ENCODE measurements around the gene PEX11G.

The PEX11G gene

DNA sequence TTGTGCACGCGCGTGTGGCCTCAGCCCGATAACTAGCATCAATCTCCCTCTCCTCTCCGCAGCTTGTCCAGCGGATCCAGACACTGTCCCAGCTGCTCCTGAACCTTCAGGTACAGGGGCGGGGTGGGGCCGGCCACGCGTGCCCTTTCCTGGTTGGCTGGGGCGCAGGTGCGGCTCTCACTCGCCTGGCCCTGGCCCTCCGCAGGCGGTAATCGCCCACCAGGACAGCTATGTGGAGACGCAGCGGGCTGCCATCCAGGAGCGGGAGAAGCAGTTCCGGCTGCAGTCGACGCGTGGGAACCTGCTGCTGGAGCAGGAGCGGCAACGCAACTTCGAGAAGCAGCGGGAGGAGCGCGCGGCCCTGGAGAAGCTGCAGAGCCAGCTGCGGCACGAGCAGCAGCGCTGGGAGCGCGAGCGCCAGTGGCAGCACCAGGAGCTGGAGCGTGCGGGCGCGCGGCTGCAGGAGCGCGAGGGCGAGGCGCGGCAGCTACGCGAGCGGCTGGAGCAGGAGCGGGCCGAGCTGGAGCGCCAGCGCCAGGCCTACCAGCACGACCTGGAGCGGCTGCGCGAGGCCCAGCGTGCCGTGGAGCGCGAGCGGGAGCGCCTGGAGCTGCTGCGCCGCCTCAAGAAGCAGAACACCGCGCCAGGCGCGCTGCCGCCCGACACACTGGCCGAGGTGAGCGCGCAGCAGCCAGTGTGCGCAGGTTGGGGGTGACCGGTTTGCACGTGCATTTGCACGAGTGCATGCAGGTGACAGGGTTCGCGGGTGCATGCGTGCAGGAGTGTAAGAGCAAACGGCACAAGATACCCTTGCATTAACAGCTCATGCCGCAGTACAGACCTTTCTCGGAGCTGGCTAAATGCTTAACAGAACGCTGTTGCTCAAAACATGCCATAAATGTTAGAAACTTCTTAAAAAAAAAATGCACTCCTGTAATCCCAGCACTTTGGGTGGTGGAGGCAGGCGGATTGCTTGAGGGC is 21.5 kb downstream of the PEX11G start:
- Histone ChIP-seq H3K9me3 (ENCODE audit: control insufficient read depth, low read length) (no peaks in the 10 kb centered on the region), H3K36me3 (ENCODE audit: control insufficient read depth, insufficient read depth, low read length) (peaks cover 8% of the 10 kb centered on the region), H3K4me1 (ENCODE audit: control insufficient read depth, insufficient read depth, low read length) (no peaks in the 10 kb centered on the region), H3K27me3 (ENCODE audit: control insufficient read depth, insufficient read depth, low read length, poor library complexity, severe bottlenecking) (no peaks in the 10 kb centered on the region), H3K27ac (ENCODE audit: insufficient read depth, low read depth, low read length, poor library complexity, severe bottlenecking) (no peak overlapping the region), H3K4me3 (ENCODE audit: insufficient read depth, low read depth, low read length) (no peak overlapping the region)
- WGBS, 2 experiments = 96 to 97% methylated on average over 86 of the region's 86 CpGs

DNA sequence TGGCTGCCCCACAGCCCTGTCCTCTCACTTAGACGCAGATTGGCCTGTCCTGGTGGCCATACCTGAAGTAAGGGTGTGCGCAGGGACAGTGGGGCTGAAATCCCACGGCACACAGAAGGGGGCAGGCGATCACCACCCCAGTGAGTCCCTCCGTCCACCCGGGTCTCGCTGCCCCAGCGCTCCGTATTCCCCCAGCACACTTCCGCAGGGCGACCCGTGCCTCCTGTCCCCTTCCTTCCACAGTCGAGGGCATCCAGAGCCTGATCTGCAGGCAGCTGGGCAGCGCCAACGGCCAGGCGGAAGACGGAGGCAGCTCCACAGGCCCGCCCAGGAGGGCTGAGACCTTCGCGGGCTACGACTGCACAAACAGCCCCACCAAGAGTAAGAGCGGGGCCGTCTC is 25.3 kb downstream of the PEX11G start:
- H3K27ac ChIP-seq (ENCODE audit: insufficient read depth, low read depth, low read length, poor library complexity, severe bottlenecking) = no peak overlapping the region
- no peaks in the 10 kb centered on the region for H3K27me3 ChIP-seq (ENCODE audit: control insufficient read depth, insufficient read depth, low read length, poor library complexity, severe bottlenecking)
- no peaks in the 10 kb centered on the region for H3K4me1 ChIP-seq (ENCODE audit: control insufficient read depth, insufficient read depth, low read length)
- H3K36me3 ChIP-seq (ENCODE audit: control insufficient read depth, insufficient read depth, low read length) = peaks cover 20% of the 10 kb centered on the region
- no peak overlapping the region for H3K4me3 ChIP-seq (ENCODE audit: insufficient read depth, low read depth, low read length)
- WGBS, 2 experiments = 96 to 97% methylated on average over 23 of the region's 23 CpGs
- no peaks in the 10 kb centered on the region for H3K9me3 ChIP-seq (ENCODE audit: control insufficient read depth, low read length)

DNA sequence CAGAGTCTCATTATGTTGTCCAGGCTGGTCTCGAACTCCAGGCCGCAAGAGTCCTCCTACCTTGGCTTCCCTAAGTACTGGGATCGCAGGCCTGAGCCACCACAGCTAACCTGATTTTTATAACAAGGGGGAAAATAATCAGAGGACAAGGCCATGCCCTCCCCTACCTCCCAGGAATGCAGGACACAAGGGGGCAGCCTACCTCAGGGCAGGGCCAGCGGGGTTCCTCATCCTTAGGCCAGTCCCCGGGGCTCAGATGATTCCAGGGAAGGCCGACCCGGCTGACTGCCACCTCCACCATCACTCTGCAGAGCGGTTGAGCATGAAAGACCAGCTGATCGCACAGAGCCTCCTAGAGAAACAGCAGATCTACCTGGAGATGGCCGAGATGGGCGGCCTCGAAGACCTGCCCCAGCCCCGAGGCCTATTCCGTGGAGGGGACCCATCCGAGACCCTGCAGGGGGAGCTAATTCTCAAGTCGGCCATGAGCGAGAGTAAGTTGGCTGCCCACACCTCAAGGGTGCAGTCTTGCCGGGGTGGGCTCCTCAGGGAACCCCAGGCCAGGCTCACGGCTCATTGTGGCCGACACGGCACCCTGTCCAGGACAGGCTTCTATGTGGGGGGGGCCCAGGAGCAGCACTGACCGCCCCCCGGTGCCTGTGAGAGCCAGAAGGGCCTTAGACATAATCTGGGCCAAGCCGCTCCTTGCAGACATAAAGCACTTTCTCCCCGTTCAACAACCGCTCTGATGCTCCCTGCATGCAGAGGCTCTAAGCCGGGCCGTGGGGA is 26.8 kb downstream of the PEX11G start:
- H3K27me3 ChIP-seq (ENCODE audit: control insufficient read depth, insufficient read depth, low read length, poor library complexity, severe bottlenecking) = no peaks in the 10 kb centered on the region
- no peaks in the 10 kb centered on the region for H3K4me1 ChIP-seq (ENCODE audit: control insufficient read depth, insufficient read depth, low read length)
- H3K36me3 ChIP-seq (ENCODE audit: control insufficient read depth, insufficient read depth, low read length) = peaks cover 18% of the 10 kb centered on the region
- H3K27ac ChIP-seq (ENCODE audit: insufficient read depth, low read depth, low read length, poor library complexity, severe bottlenecking) = no peak overlapping the region
- H3K4me3 ChIP-seq (ENCODE audit: insufficient read depth, low read depth, low read length) = no peak overlapping the region
- WGBS, 2 experiments = 90% methylated on average over 28 of the region's 28 CpGs
- H3K9me3 ChIP-seq (ENCODE audit: control insufficient read depth, low read length) = no peaks in the 10 kb centered on the region

DNA sequence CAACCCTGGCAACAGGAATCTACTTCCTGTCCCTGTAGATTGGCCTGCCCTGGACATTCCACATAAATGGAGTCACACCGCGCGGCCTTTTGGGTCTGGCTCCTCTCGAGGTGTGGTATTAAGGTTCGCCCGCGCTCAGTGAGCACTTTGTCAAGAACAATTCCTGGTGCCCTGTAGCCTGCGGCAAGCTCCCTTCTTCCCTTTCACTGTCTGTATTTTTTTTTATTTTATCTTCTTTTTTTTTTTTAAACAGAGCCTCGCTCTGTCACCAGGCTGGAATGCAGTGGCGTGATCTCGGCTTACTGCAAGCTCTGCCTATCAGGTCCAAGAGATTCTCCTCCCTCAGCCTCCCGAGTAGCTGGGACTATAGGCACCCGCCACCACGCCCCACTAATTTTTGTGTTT is 28.3 kb downstream of the PEX11G start:
- H3K36me3 ChIP-seq (ENCODE audit: control insufficient read depth, insufficient read depth, low read length) = peaks cover 17% of the 10 kb centered on the region
- H3K4me1 ChIP-seq (ENCODE audit: control insufficient read depth, insufficient read depth, low read length) = no peaks in the 10 kb centered on the region
- WGBS, 2 experiments = 88 to 89% methylated on average over 14 of the region's 14 CpGs

DNA sequence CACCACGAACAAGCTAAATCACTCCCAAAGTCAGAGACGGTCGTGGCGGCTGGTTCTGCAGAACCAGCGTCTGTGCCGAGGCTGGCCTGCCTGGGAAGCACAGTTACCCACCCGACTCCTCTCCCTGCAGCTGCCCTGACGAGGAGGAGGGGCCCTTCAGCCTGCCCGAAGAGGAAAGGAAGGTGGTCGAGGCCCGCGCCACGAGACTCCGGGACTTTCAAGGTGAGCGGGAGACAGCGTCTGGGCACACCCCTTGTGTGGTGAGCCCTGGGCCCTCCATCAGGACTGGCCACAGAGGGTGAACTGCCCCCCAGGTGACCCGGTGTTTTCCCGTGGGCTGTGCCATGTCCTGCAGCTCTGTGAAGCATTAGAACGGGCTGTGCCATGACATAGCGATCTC is 29.1 kb downstream of the PEX11G start:
- H3K4me3 ChIP-seq (ENCODE audit: insufficient read depth, low read depth, low read length) = no peak overlapping the region
- peaks cover 18% of the 10 kb centered on the region for H3K36me3 ChIP-seq (ENCODE audit: control insufficient read depth, insufficient read depth, low read length)
- 95 to 97% methylated on average over 20 of the region's 20 CpGs for WGBS, 2 experiments
- H3K9me3 ChIP-seq (ENCODE audit: control insufficient read depth, low read length) = no peaks in the 10 kb centered on the region
- H3K27ac ChIP-seq (ENCODE audit: insufficient read depth, low read depth, low read length, poor library complexity, severe bottlenecking) = no peak overlapping the region
- H3K27me3 ChIP-seq (ENCODE audit: control insufficient read depth, insufficient read depth, low read length, poor library complexity, severe bottlenecking) = no peaks in the 10 kb centered on the region
- H3K4me1 ChIP-seq (ENCODE audit: control insufficient read depth, insufficient read depth, low read length) = no peaks in the 10 kb centered on the region

More for the DNA sequence above, 28.3 kb downstream of the PEX11G start:
- Histone ChIP-seq H3K27me3 (ENCODE audit: control insufficient read depth, insufficient read depth, low read length, poor library complexity, severe bottlenecking) (no peaks in the 10 kb centered on the region), H3K9me3 (ENCODE audit: control insufficient read depth, low read length) (no peaks in the 10 kb centered on the region), H3K4me3 (ENCODE audit: insufficient read depth, low read depth, low read length) (no peak overlapping the region), H3K27ac (ENCODE audit: insufficient read depth, low read depth, low read length, poor library complexity, severe bottlenecking) (no peak overlapping the region)

DNA sequence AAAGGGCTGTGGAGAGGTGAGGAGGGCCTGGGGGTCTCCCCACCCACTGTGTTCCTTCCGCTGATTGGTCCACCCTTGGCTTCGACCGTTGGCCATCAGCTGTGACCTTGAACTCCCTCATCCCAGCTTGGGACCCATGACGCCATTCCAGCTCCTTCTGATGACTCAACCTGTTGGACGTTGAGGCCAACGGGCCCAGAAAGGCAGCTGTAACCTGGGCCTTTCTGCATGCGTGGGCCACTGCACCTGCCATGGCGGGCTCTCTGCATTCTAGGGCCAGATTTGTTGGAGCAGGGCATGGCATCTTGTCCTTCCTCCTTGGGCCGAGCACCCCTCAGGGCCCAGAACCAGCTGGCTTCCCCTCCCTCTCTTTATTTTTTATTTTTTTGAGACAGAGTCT is 30.2 kb downstream of the PEX11G start:
- H3K4me3 ChIP-seq (ENCODE audit: insufficient read depth, low read depth, low read length) = no peak overlapping the region
- H3K27ac ChIP-seq (ENCODE audit: insufficient read depth, low read depth, low read length, poor library complexity, severe bottlenecking) = no peak overlapping the region
- no peaks in the 10 kb centered on the region for H3K9me3 ChIP-seq (ENCODE audit: control insufficient read depth, low read length)
- no peaks in the 10 kb centered on the region for H3K27me3 ChIP-seq (ENCODE audit: control insufficient read depth, insufficient read depth, low read length, poor library complexity, severe bottlenecking)
- H3K4me1 ChIP-seq (ENCODE audit: control insufficient read depth, insufficient read depth, low read length) = no peaks in the 10 kb centered on the region
- H3K36me3 ChIP-seq (ENCODE audit: control insufficient read depth, insufficient read depth, low read length) = peaks cover 29% of the 10 kb centered on the region
- WGBS, 2 experiments = 92 to 96% methylated on average over 9 of the region's 9 CpGs

DNA sequence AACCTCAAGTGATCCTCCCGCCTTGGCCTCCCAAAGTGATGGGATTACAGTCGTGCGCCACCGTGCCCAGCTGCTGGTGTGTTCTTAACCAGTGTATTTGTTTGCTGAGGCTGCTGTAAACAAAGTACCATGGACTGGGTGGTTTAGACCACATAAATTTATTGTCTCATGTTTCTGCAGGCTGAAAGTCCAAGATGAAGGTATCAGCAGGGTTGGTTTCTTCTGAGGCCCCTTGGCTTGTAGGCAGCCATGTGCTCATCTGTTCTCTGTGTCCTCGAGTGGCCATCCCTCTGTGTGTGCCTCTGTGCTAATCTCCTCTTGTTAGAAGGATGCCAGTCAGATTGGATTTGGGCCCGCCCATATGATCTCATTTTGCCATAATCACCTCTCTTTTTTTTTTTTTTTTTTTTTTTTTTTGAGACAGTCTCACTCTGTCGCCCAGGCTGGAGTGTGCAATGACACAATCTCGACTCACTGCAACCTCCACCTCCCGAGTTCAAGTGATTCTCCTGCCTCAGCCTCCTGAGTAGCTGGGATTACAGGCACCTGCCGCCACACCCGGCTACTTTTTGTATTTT is 31.8 kb downstream of the PEX11G start:
- H3K36me3 ChIP-seq (ENCODE audit: control insufficient read depth, insufficient read depth, low read length) = peaks cover 28% of the 10 kb centered on the region
- no peaks in the 10 kb centered on the region for H3K27me3 ChIP-seq (ENCODE audit: control insufficient read depth, insufficient read depth, low read length, poor library complexity, severe bottlenecking)
- no peaks in the 10 kb centered on the region for H3K4me1 ChIP-seq (ENCODE audit: control insufficient read depth, insufficient read depth, low read length)
- no peaks in the 10 kb centered on the region for H3K9me3 ChIP-seq (ENCODE audit: control insufficient read depth, low read length)
- H3K27ac ChIP-seq (ENCODE audit: insufficient read depth, low read depth, low read length, poor library complexity, severe bottlenecking) = no peak overlapping the region
- no peak overlapping the region for H3K4me3 ChIP-seq (ENCODE audit: insufficient read depth, low read depth, low read length)
- 92 to 95% methylated on average over 11 of the region's 11 CpGs for WGBS, 2 experiments

DNA sequence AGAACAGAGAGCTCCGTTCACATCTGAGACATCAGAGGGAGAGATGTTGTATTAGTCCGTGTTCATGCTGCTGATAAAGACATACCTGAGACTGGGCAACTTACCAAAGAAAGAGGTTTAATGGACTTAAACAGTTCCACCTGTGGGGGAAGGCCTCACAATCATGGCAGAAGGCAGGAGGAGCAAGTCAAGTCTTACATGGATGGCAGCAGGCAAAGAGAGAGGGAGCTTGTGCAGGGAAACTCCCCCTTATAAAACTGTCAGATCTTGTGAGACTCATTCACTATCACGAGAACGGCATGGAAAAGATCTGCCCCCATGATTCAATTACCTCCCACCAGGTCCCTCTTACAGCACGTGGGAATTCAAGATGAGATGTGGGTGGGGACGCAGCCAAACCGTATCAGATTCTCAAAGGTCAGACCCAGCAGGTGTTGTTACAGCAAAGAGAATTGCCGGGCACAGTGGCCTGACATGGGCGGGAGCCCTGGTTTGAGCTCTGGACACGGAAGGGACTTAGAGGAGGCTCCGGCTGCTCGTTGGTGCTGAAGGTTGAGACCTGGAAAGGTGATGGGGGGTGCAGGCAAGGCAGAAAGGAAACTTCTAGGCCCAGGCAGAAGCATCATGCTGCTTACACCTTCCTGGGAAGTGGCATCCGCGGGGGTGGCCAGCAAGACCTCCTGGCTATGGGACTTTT is 33.1 kb downstream of the PEX11G start:
- 94 to 95% methylated on average over 14 of the region's 14 CpGs for WGBS, 2 experiments
- H3K4me3 ChIP-seq (ENCODE audit: insufficient read depth, low read depth, low read length) = no peak overlapping the region
- no peaks in the 10 kb centered on the region for H3K4me1 ChIP-seq (ENCODE audit: control insufficient read depth, insufficient read depth, low read length)
- H3K27me3 ChIP-seq (ENCODE audit: control insufficient read depth, insufficient read depth, low read length, poor library complexity, severe bottlenecking) = no peaks in the 10 kb centered on the region
- peaks cover under 1% of the 10 kb centered on the region for H3K9me3 ChIP-seq (ENCODE audit: control insufficient read depth, low read length)
- H3K27ac ChIP-seq (ENCODE audit: insufficient read depth, low read depth, low read length, poor library complexity, severe bottlenecking) = no peak overlapping the region
- peaks cover 29% of the 10 kb centered on the region for H3K36me3 ChIP-seq (ENCODE audit: control insufficient read depth, insufficient read depth, low read length)

DNA sequence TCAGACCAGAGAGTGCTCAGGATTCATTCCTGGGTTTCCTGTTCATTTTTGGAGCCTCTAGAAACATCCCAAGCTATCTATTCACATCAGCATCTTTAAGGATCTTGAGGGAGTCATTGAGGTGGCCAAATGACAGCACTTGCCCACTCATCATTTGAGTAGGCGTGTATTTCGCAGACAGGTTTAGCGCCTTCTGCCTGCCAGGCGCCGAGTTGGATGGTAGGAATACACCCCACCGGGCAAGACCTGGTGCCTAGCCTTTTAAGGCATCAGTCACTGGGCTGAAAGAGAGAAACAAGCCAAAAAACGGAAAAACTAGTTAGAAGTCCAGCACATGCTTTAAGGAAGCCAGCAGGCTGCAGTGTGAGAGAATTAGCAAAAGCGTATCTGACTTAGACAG is 33.8 kb downstream of the PEX11G start:
- H3K36me3 ChIP-seq (ENCODE audit: control insufficient read depth, insufficient read depth, low read length) = peaks cover 32% of the 10 kb centered on the region
- H3K27ac ChIP-seq (ENCODE audit: insufficient read depth, low read depth, low read length, poor library complexity, severe bottlenecking) = no peak overlapping the region
- WGBS, 2 experiments = 95 to 96% methylated on average over 8 of the region's 8 CpGs
- no peaks in the 10 kb centered on the region for H3K27me3 ChIP-seq (ENCODE audit: control insufficient read depth, insufficient read depth, low read length, poor library complexity, severe bottlenecking)
- peaks cover 4% of the 10 kb centered on the region for H3K9me3 ChIP-seq (ENCODE audit: control insufficient read depth, low read length)
- H3K4me1 ChIP-seq (ENCODE audit: control insufficient read depth, insufficient read depth, low read length) = no peaks in the 10 kb centered on the region
- H3K4me3 ChIP-seq (ENCODE audit: insufficient read depth, low read depth, low read length) = no peak overlapping the region

All from ectodermal cell (in vitro differentiated cells).